B cell (primary cell): ENCODE measurements around the gene NRM. TPM values are rescaled to one million over a fixed set of nuclear protein-coding genes. Genes with fewer than 3 reads are reported as not detected.
A peak's percentile ranks its signal among the peaks of the same experiment; 100 is the strongest.

Experiments used
- ATAC-seq: fragments of 200-7000 bp; cut with Tn5 transposase; one replicate; pipeline ENCODE4 v1.10.0; 2021; ENCODE audit warnings: low read depth, mild to moderate bottlenecking, moderate number of reproducible peaks, moderate library complexity
- CTCF ChIA-PET: fragments of 350-600 bp; sonication (Branson Sonifier 250); formaldehyde crosslinking; loops from one replicate; lab custom pipeline; 2021; ENCODE audit warnings: antibody characterized with exemption, inconsistent platforms; lab: Charles Lee
- POLR2A ChIA-PET: fragments of 350-600 bp; sonication (Branson Sonifier 250); formaldehyde crosslinking; loops from one replicate; lab custom pipeline; 2021; ENCODE audit warnings: antibody characterized with exemption; lab: Charles Lee
- DNase-seq: peaks from one replicate; pipeline ENCODE4 v3.0.0; 2013
- H2AFZ ChIP-seq: 2 replicates; pipeline ENCODE4 v1.6.1; 2012; ENCODE audit warnings: mild to moderate bottlenecking, low read depth, low read length; ENCODE audit not compliant: insufficient read depth, poor library complexity, severe bottlenecking
- H3K27ac ChIP-seq, 2 donors: 1 replicate in 1 of 2; 2 replicates in 1 of 2; pipeline ENCODE4 v1.5.1; 2012 to 2013; ENCODE audit warnings: low read length in 2 of 2, mild to moderate bottlenecking in 2 of 2, moderate library complexity in 1 of 2
- H3K27me3 ChIP-seq, 4 experiments: fragments of 200-600 bp in 1 of 4; sonication (generic) in 1 of 4; replicated peaks in 1 of 4; 1 replicate in 2 of 4; 2 replicates in 2 of 4; pipeline versions ENCODE4 v1.6.1 to v1.7.0; 2013 to 2016; ENCODE audit warnings: low read length in 3 of 4, mild to moderate bottlenecking in 2 of 4, mixed read lengths in 1 of 4, moderate library complexity in 1 of 4; ENCODE audit not compliant: insufficient read depth in 4 of 4, control insufficient read depth in 3 of 4; ENCODE audit errors: control extremely low read depth in 1 of 4
- H3K36me3 ChIP-seq, 2 experiments: replicated peaks in 1 of 2; 1 replicate in 1 of 2; 2 replicates in 1 of 2; pipeline versions ENCODE4 v1.6.1 to v1.7.1; 2013; ENCODE audit warnings: low read length in 1 of 2; ENCODE audit not compliant: insufficient read depth in 2 of 2, control insufficient read depth in 1 of 2; ENCODE audit errors: control extremely low read depth in 1 of 2, extremely low read depth in 1 of 2
- H3K4me1 ChIP-seq, 2 donors: fragments of 200-600 bp in 1 of 2; sonication (generic) in 1 of 2; 1 replicate in 1 of 2; 2 replicates in 1 of 2; pipeline versions ENCODE4 v1.5.1 to v1.6.1; 2013 to 2017; ENCODE audit warnings: low read length in 2 of 2; ENCODE audit not compliant: control insufficient read depth in 2 of 2, insufficient read depth in 2 of 2
- H3K4me2 ChIP-seq: replicated peaks from 2 replicates; pipeline ENCODE3; 2012; ENCODE audit warnings: mild to moderate bottlenecking, low read depth, low read length; ENCODE audit not compliant: poor library complexity, severe bottlenecking
- H3K4me3 ChIP-seq, 5 experiments: fragments of 200-600 bp in 1 of 5; sonication (generic) in 1 of 5; 1 replicate in 3 of 5; 2 replicates in 2 of 5; pipeline versions ENCODE4 v1.5.1 to v1.7.0; 2011 to 2016; ENCODE audit warnings: low read length in 4 of 5, mild to moderate bottlenecking in 4 of 5, low read depth in 2 of 5, control low read depth in 1 of 5, moderate library complexity in 1 of 5; ENCODE audit not compliant: insufficient read depth in 1 of 5; ENCODE audit errors: control extremely low read depth in 1 of 5, extremely low read depth in 1 of 5
- H3K79me2 ChIP-seq: fragments of 200-600 bp; sonication (generic); one replicate; pipeline ENCODE4 v1.6.0; 2016; ENCODE audit warnings: low read length; ENCODE audit not compliant: control insufficient read depth, insufficient read depth
- H3K9ac ChIP-seq: fragments of 200-600 bp; sonication (generic); 2 replicates; pipeline ENCODE4 v1.6.1; 2017; ENCODE audit warnings: mild to moderate bottlenecking, low read length, moderate library complexity
- H3K9me3 ChIP-seq, 3 donors: one replicate each; pipeline versions ENCODE4 v1.6.1 to v1.7.1; 2013; ENCODE audit warnings: low read length in 2 of 3; ENCODE audit not compliant: control insufficient read depth in 2 of 3, insufficient read depth in 1 of 3; ENCODE audit errors: control extremely low read depth in 1 of 3
- H4K20me1 ChIP-seq: 2 replicates; pipeline ENCODE4 v1.6.0; 2012; ENCODE audit warnings: mild to moderate bottlenecking, low read length; ENCODE audit not compliant: insufficient read depth, control insufficient read depth, poor library complexity, severe bottlenecking
- H3K27ac Mint-ChIP-seq: one replicate; pipeline ENCODE4 v1.8.0; 2021; ENCODE audit warnings: mixed read lengths
- H3K27me3 Mint-ChIP-seq: one replicate; pipeline ENCODE4 v1.8.0; 2021; ENCODE audit warnings: mixed read lengths
- H3K4me1 Mint-ChIP-seq: one replicate; pipeline ENCODE4 v1.8.0; 2021; ENCODE audit warnings: mixed read lengths
- H3K4me3 Mint-ChIP-seq: one replicate; pipeline ENCODE4 v1.8.0; 2021; ENCODE audit warnings: mixed read lengths
- H3K9me3 Mint-ChIP-seq: one replicate; pipeline ENCODE4 v1.8.0; 2022; ENCODE audit warnings: mixed read lengths; ENCODE audit not compliant: insufficient read depth
- CTCF ChIP-seq: fragments of 200-600 bp; IDR thresholded peaks from one replicate; pipeline ENCODE4 v1.8.0; 2022; ENCODE audit warnings: antibody characterized with exemption, mild to moderate bottlenecking
- EZH2 ChIP-seq: IDR thresholded peaks from 2 replicates; pipeline ENCODE4 v1.6.1; 2012; ENCODE audit warnings: borderline replicate concordance, low read depth, mild to moderate bottlenecking, moderate library complexity, low read length; ENCODE audit not compliant: insufficient read depth, poor library complexity, severe bottlenecking
- WGBS: methylation state at CpG from one replicate; pipeline ENCODE4 v1.1.5; 2013; ENCODE audit warnings: missing lambda C conversion rate; ENCODE audit not compliant: insufficient coverage; 5-methylcytosine and 5-hydroxymethylcytosine counted together
- intact Hi-C: fragments of 100-400 bp; cut with micrococcal nuclease; formaldehyde crosslinking; loops from one replicate; pipeline ENCODE4 v1.10.0; 2022
- polyA plus RNA-seq: library from polyadenylated mRNA; depleted of rRNA; stranded (reverse); fragments of >200 nt; gene quantifications from 2 replicates; pipeline ENCODE4 v1.2.3, GENCODE V29; 2012
- total RNA-seq, 2 donors: library from RNA; stranded (reverse); fragments of 120-200 nt in 1 of 2; gene quantifications; 1 replicate in 1 of 2; 2 replicates in 1 of 2; pipeline versions ENCODE4 v1.2.3 to v1.2.4, GENCODE V29; 2013 to 2022

NRM gene
- total and polyA plus RNA-seq, 2 donors (not counting 1 experiment from before 2014, with no cell fraction given), result 24.9 to 26.0 TPM

DNA sequence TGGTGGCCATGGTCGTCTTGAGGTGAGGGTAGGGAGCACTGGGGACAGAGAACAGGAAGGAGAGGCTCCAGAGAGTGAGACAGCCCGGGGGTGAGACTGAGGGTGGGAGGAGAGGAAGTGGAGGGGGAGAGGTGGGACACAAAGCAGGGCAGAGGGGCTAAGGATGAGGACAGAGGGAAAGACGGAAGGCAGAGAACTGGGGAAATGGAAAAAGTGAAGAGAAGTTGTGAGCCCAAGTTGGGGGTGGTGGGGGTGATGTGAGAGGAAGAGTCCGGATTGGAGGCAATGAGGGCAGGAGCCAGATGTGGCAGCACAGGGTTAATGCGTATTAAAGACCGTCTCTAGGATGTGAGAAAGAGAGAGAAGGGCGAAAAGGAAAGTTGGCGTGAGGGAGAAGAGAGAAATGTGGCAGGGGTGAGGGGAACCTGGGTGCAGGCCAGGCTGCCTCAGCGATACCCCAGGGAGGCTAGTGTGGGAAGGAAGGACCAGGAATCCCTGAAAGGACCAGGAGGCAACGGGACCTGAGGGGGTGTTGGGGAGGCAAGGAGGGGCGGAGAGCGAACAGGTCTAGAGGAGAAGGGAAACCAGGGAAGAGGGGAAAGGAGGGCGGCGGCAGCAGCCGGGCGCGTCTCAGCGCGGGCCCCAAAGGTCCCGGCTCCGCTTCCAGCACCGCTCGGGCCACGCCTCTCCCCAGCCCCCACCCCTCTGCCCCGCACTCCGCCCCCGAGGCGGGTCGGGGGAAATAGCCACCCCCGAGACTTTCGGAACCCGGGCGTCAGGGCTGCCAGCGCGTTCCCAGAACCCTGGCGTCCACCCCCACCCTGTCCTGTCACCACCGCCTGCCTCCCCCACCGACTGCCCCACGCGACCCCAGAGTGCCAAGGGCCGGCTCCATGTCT lies 4.5 kb downstream of the NRM start, which contains the start of gene PPP1R18:
Gene PPP1R18 (minus strand): TSS at position 637 of the 899 bp plus-strand sequence. CDS start 627 bp downstream, at position 10.
- Histone ChIP-seq H3K4me1 (peaks cover 44 to 49% of the 10 kb centered on the region in 2 donors), H3K27me3 (no peaks in the 10 kb centered on the region), H3K4me2 (peak within 1 kb of the TSS; percentile 100), H3K27ac (peak within 1 kb of the TSS; percentile 93 to 97), H3K36me3 (peaks cover 0 to 7% of the 10 kb centered on the region in 2 experiments), H2AFZ (peak within 1 kb of the TSS; percentile 82), H3K9me3 (no peaks in the 10 kb centered on the region), H4K20me1 (peaks cover 54% of the 10 kb centered on the region), H3K4me3 (peak within 1 kb of the TSS; percentile 91 to 100 (median 97)), H3K9ac (peak within 1 kb of the TSS; percentile 98), H3K79me2 (peaks cover 67% of the 10 kb centered on the region)
- Mint-ChIP-seq H3K4me3 (peak within 1 kb of the TSS; percentile 97), H3K27ac (peak within 1 kb of the TSS; percentile 99), H3K27me3 (no peaks in the 10 kb centered on the region), H3K9me3 (no peaks in the 10 kb centered on the region), H3K4me1 (peaks cover 72% of the 10 kb centered on the region)
- no peak for TF ChIP-seq CTCF
- no peak for TF ChIP-seq EZH2
- intact Hi-C loops, result loop anchor here (2.0 kb wide), 1 partner anchor 13 kb away; the partner anchor contains the start of gene DHX16
- WGBS, result under 1% methylated on average over 35 of the region's 41 CpGs
- POLR2A ChIA-PET, result interaction anchor here (3.2 to 8.7 kb wide), 2 partner anchors 32 to 34 kb away, joined by 45 to 216 read pairs; partner anchors contain the start of genes MDC1 and TUBB
- CTCF ChIA-PET, result interaction anchor here (2.8 to 19.8 kb wide), 2 partner anchors 41 to 45 kb away, joined by 11 to 963 read pairs; partner anchors contain the start of genes MDC1 and TUBB
- peak; percentile 23 for ATAC-seq
- peak; percentile 87 for DNase-seq
